IMR-90 (cell line): ENCODE measurements around the gene CROCC2. TPM values are rescaled to one million over a fixed set of nuclear protein-coding genes. Genes with fewer than 3 reads are reported as not detected.

Experiments
- ATAC-seq: fragments of 200-7000 bp; cut with Tn5 transposase; 2 replicates; pipeline ENCODE4 v1.9.1; 2020; ENCODE audit warnings: low read depth, mild to moderate bottlenecking, moderate library complexity
- BruUV-seq: library from RNA; stranded (reverse); fragments of 400-500 nt; replicated peaks from 2 replicates; lab custom pipeline; 2021; lab: Mats Ljungman, UMichigan
- CTCF ChIA-PET: fragments of 300-600 bp; formaldehyde crosslinking; extraction: SDS; loops from one replicate; lab custom pipeline; 2021; ENCODE audit warnings: antibody characterized with exemption; lab: Yijun Ruan, JAX
- POLR2A ChIA-PET: fragments of 300-600 bp; sonication (Branson Sonifier 250); formaldehyde crosslinking; loops from one replicate; lab custom pipeline; 2022; ENCODE audit warnings: antibody characterized with exemption; ENCODE audit not compliant: unreplicated experiment; lab: Charles Lee
- DNase-seq: peaks from one replicate; pipeline ENCODE4 v3.0.0; 2013
- H2AFZ ChIP-seq: replicated peaks from 2 replicates; pipeline ENCODE3; 2013; ENCODE audit warnings: low read length, mild to moderate bottlenecking; ENCODE audit not compliant: poor library complexity
- H2AK5ac ChIP-seq: 2 replicates; pipeline ENCODE4 v1.6.1; 2013; ENCODE audit warnings: low read depth, low read length, inconsistent platforms
- H2AK9ac ChIP-seq: replicated peaks from 2 replicates; pipeline ENCODE3; 2013; ENCODE audit warnings: mild to moderate bottlenecking, low read depth, low read length, moderate library complexity; ENCODE audit not compliant: poor library complexity
- H2BK120ac ChIP-seq: 2 replicates; pipeline ENCODE4 v1.6.1; 2013; ENCODE audit warnings: low read depth, low read length, inconsistent platforms
- H2BK15ac ChIP-seq: 3 replicates; pipeline ENCODE4 v1.6.1; 2013; ENCODE audit warnings: low read depth, low read length, inconsistent platforms
- H2BK20ac ChIP-seq: 2 replicates; pipeline ENCODE4 v1.6.1; 2013; ENCODE audit warnings: low read depth, mild to moderate bottlenecking, inconsistent platforms, low read length, moderate library complexity
- H2BK5ac ChIP-seq: 2 replicates; pipeline ENCODE4 v1.6.1; 2013; ENCODE audit warnings: mild to moderate bottlenecking, low read depth, low read length, inconsistent platforms; ENCODE audit not compliant: poor library complexity, severe bottlenecking
- H3K14ac ChIP-seq: replicated peaks from 2 replicates; pipeline ENCODE4 v1.6.1; 2013; ENCODE audit warnings: low read depth, low read length, inconsistent platforms
- H3K18ac ChIP-seq: 2 replicates; pipeline ENCODE4 v1.6.1; 2013; ENCODE audit warnings: low read depth, low read length, control low read depth
- H3K23ac ChIP-seq: 2 replicates; pipeline ENCODE4 v1.6.1; 2013; ENCODE audit warnings: low read depth, low read length, inconsistent platforms
- H3K27ac ChIP-seq: 2 replicates; pipeline ENCODE4 v1.5.1; 2013; ENCODE audit warnings: mild to moderate bottlenecking, control low read depth, low read length; ENCODE audit not compliant: insufficient read depth
- H3K27me3 ChIP-seq: 2 replicates; pipeline ENCODE4 v1.6.1; 2013; ENCODE audit warnings: low read length; ENCODE audit not compliant: control insufficient read depth, insufficient read depth
- H3K36me3 ChIP-seq: 2 replicates; pipeline ENCODE4 v1.6.1; 2013; ENCODE audit warnings: low read length, mixed read lengths; ENCODE audit not compliant: control insufficient read depth, insufficient read depth
- H3K4ac ChIP-seq: 2 replicates; pipeline ENCODE4 v1.6.1; 2013; ENCODE audit warnings: low read depth, low read length, inconsistent platforms
- H3K4me1 ChIP-seq: 2 replicates; pipeline ENCODE4 v1.6.1; 2013; ENCODE audit warnings: low read length, mixed read lengths; ENCODE audit not compliant: control insufficient read depth, insufficient read depth
- H3K4me2 ChIP-seq: 2 replicates; pipeline ENCODE4 v1.6.1; 2013; ENCODE audit warnings: low read depth, mild to moderate bottlenecking, control low read depth, low read length, moderate library complexity
- H3K4me3 ChIP-seq: 2 replicates; pipeline ENCODE4 v1.5.1; 2013; ENCODE audit warnings: low read depth, mild to moderate bottlenecking, control low read depth, low read length, moderate library complexity; ENCODE audit not compliant: insufficient read depth
- H3K56ac ChIP-seq: 2 replicates; pipeline ENCODE4 v1.6.1; 2013; ENCODE audit warnings: low read length, inconsistent platforms; ENCODE audit not compliant: insufficient read depth; ENCODE audit errors: extremely low read depth
- H3K79me1 ChIP-seq, 2 experiments: 2 replicates each; pipeline ENCODE4 v1.6.1; 2013; ENCODE audit warnings: low read length in 2 of 2, inconsistent platforms in 1 of 2, low read depth in 1 of 2
- H3K9ac ChIP-seq: 2 replicates; pipeline ENCODE4 v1.6.1; 2013; ENCODE audit warnings: low read depth, low read length, control low read depth
- H3K9me1 ChIP-seq: 2 replicates; pipeline ENCODE4 v1.6.1; 2013; ENCODE audit warnings: low read length, inconsistent platforms; ENCODE audit not compliant: insufficient read depth
- H3K9me3 ChIP-seq: 2 replicates; pipeline ENCODE4 v1.6.1; 2013; ENCODE audit warnings: low read length; ENCODE audit not compliant: control insufficient read depth, insufficient read depth
- H4K20me1 ChIP-seq: 2 replicates; pipeline ENCODE4 v1.6.1; 2013; ENCODE audit warnings: low read length, inconsistent platforms; ENCODE audit not compliant: insufficient read depth
- H4K5ac ChIP-seq: 2 replicates; pipeline ENCODE4 v1.6.1; 2013; ENCODE audit warnings: mild to moderate bottlenecking, low read depth, low read length, control low read depth
- H4K8ac ChIP-seq, 2 experiments: 2 replicates each; pipeline ENCODE4 v1.6.1; 2013; ENCODE audit warnings: low read depth in 2 of 2, low read length in 2 of 2, control low read depth in 1 of 2, inconsistent platforms in 1 of 2
- H4K91ac ChIP-seq: 2 replicates; pipeline ENCODE4 v1.6.1; 2013; ENCODE audit warnings: low read depth, low read length, inconsistent platforms; ENCODE audit not compliant: insufficient read depth
- whole genome bisulfite sequencing, 2 experiments: methylation state at CpG; one replicate each; pipeline versions ENCODE4 v1.1.5 to v1.1.7; 2013; ENCODE audit warnings: missing lambda C conversion rate in 2 of 2; ENCODE audit not compliant: insufficient read length in 1 of 2; ENCODE audit errors: extremely low coverage in 2 of 2; 5-methylcytosine and 5-hydroxymethylcytosine counted together
- dilution Hi-C: fragments of 300-500 bp; cut with HindIII; formaldehyde crosslinking; loops from one replicate; pipeline ENCODE4 v1.14.3; 2018; ENCODE audit warnings: low sequenced_read_pairs; ENCODE audit not compliant: unreplicated experiment
- in situ Hi-C: fragments of 300-500 bp; cut with MboI; formaldehyde crosslinking; loops from 3 replicates; pipeline ENCODE4 v1.14.3; 2019; ENCODE audit warnings: low sequenced_read_pairs, inconsistent platforms, mixed read lengths
- intact Hi-C: fragments of 100-400 bp; cut with micrococcal nuclease; formaldehyde crosslinking; loops from 2 replicates; pipeline ENCODE4 v1.10.0; 2022
- polyA plus RNA-seq, 3 experiments: library from polyadenylated mRNA; depleted of rRNA; stranded (reverse); fragments of >200 nt; gene quantifications; 2 replicates each; pipeline ENCODE4 v1.2.3, GENCODE V29; 2012; ENCODE audit warnings: low replicate concordance in 1 of 3
- total RNA-seq: library from RNA; depleted of rRNA; stranded (reverse); fragments of >200 nt; gene quantifications from 2 replicates; pipeline ENCODE4 v1.2.3, GENCODE V29; 2012
- TF ChIP-seq, protein P1 (sequence below): conservative IDR thresholded peaks from 2 replicates; pipeline ENCODE4 v1.5.1; 2012; ENCODE audit warnings: mild to moderate bottlenecking, low read depth, low read length, improper control_type of control experiment

The CROCC2 gene
- total and polyA plus RNA-seq, 2 of the 4 experiments (the other 2 are of a cell fraction), result not detected

DNA sequence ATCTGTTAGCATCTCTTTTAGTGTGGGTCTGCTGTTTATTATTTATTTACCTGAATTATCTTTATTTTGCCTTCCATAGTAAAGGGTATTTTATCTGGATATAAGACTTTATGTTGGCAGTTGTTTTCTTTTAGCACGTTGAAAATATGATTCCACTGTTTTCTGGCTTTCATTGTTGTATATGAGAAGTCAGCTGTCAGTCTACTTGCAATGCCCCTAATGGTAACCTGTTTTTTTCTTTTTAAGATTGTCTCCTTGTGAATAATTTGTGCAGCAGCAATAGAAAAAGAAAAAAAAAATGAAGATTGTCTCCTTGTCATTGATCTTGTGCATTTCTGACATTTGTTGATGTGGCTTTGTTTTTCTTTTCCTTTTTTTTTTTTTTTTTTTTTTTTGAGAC lies 119.5 kb downstream of the CROCC2 start:
- ChIA-PET POLR2A (no interaction called here), CTCF (no interaction called here)
- ATAC-seq (no peak), DNase-seq (no peak)
- BruUV-seq, result no TSS peak
- H3K56ac ChIP-seq, result no peak overlapping the region
- no peak overlapping the region for H2AFZ ChIP-seq
- no peaks in the 10 kb centered on the region for H3K27me3 ChIP-seq
- no peak overlapping the region for H2BK15ac ChIP-seq
- H3K14ac ChIP-seq, result no peak overlapping the region
- no peak overlapping the region for H4K91ac ChIP-seq
- no peak overlapping the region for H3K23ac ChIP-seq
- no peak overlapping the region for H2BK20ac ChIP-seq
- H2AK9ac ChIP-seq, result no peak overlapping the region
- H3K4me2 ChIP-seq, result no peak overlapping the region
- WGBS, 2 experiments, result no CpG with 5 or more reads among the region's 1 CpG
- in situ Hi-C loops (no loop called here), intact Hi-C loops (loop anchor here (2.0 kb wide), 1 partner anchor 53 kb away; no protein-coding TSS in a partner anchor), dilution Hi-C loops (no loop called here)
- H2BK120ac ChIP-seq, result no peak overlapping the region
- no peak overlapping the region for H3K18ac ChIP-seq
- TF ChIP-seq, protein P1, sequence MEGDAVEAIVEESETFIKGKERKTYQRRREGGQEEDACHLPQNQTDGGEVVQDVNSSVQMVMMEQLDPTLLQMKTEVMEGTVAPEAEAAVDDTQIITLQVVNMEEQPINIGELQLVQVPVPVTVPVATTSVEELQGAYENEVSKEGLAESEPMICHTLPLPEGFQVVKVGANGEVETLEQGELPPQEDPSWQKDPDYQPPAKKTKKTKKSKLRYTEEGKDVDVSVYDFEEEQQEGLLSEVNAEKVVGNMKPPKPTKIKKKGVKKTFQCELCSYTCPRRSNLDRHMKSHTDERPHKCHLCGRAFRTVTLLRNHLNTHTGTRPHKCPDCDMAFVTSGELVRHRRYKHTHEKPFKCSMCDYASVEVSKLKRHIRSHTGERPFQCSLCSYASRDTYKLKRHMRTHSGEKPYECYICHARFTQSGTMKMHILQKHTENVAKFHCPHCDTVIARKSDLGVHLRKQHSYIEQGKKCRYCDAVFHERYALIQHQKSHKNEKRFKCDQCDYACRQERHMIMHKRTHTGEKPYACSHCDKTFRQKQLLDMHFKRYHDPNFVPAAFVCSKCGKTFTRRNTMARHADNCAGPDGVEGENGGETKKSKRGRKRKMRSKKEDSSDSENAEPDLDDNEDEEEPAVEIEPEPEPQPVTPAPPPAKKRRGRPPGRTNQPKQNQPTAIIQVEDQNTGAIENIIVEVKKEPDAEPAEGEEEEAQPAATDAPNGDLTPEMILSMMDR, result no peak
- no peak overlapping the region for H3K9ac ChIP-seq
- no peak overlapping the region for H3K27ac ChIP-seq
- H4K8ac ChIP-seq, result no peak overlapping the region
- H3K4me3 ChIP-seq, result no peak overlapping the region
- H3K9me1 ChIP-seq, result no peaks in the 10 kb centered on the region
- H3K4me1 ChIP-seq, result no peaks in the 10 kb centered on the region
- no peaks in the 10 kb centered on the region; a peak in 1 of 4 replicates for H3K79me1 ChIP-seq
- H4K5ac ChIP-seq, result no peak overlapping the region
- no peak overlapping the region for H2AK5ac ChIP-seq
- H2BK5ac ChIP-seq, result no peak overlapping the region
- peaks cover 2% of the 10 kb centered on the region; the same call in 1 of the 2 replicates for H3K36me3 ChIP-seq
- no peak overlapping the region for H3K4ac ChIP-seq
- H4K20me1 ChIP-seq, result no peaks in the 10 kb centered on the region; the same call in 1 of the 2 replicates
- peaks cover 13% of the 10 kb centered on the region for H3K9me3 ChIP-seq
